ENCODE measurements around the gene WBP1.

DNA sequence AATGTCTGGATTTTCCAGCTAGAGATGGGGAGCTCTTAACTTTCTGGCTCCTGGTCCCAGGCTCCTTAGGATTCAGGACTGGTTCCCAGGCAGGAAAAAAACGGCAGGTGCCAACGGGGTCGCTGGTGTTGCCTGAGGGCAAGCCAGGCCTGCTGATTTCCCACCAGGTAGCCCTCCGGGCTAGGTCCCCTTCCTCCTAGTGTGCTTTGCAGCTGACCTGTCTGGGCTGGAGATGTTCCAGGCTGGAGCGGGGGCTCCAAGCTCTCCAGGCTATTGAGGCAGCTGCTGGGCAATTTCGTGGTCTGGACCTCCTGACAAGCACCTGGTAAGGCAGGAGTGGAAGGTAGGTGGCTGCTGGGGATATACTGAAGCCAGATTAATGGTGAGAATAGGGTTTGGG is 16.2 kb downstream of the WBP1 start:
- TF ChIP-seq, protein P1, sequence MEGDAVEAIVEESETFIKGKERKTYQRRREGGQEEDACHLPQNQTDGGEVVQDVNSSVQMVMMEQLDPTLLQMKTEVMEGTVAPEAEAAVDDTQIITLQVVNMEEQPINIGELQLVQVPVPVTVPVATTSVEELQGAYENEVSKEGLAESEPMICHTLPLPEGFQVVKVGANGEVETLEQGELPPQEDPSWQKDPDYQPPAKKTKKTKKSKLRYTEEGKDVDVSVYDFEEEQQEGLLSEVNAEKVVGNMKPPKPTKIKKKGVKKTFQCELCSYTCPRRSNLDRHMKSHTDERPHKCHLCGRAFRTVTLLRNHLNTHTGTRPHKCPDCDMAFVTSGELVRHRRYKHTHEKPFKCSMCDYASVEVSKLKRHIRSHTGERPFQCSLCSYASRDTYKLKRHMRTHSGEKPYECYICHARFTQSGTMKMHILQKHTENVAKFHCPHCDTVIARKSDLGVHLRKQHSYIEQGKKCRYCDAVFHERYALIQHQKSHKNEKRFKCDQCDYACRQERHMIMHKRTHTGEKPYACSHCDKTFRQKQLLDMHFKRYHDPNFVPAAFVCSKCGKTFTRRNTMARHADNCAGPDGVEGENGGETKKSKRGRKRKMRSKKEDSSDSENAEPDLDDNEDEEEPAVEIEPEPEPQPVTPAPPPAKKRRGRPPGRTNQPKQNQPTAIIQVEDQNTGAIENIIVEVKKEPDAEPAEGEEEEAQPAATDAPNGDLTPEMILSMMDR (conservative IDR thresholded peaks at IDR 0.05; ENCODE audit: low read depth, low read length) = no peak
- no peak for TF ChIP-seq EZH2phosphoT487 (IDR thresholded peaks at IDR 0.05; ENCODE audit: borderline replicate concordance, low read length)
- TF ChIP-seq EZH2 (IDR thresholded peaks at IDR 0.05; ENCODE audit: low read length, unreplicated experiment) = no peak

Data from PC-3 (cell line).